BLaER1 treated with 17β-estradiol and CSF1 and Interleukin-3, amounts not matched to agents 10 nM and 100 nM (cell line): ENCODE results near the gene HOXA2.

Experiments used
- H3K27ac ChIP-seq, 11 experiments: shearing (Covaris generic); formaldehyde crosslinking; 2 replicates each; pipeline ENCODE4 v1.8.1; 2022
- H3K27me3 ChIP-seq, 11 experiments: shearing (Covaris generic); formaldehyde crosslinking; 2 replicates each; pipeline ENCODE4 v1.8.1; 2022
- H3K36me3 ChIP-seq, 11 experiments: shearing (Covaris generic); formaldehyde crosslinking; 2 replicates each; pipeline ENCODE4 v1.8.1; 2022
- H3K4me1 ChIP-seq, 10 experiments: shearing (Covaris generic); formaldehyde crosslinking; 2 replicates each; pipeline ENCODE4 v1.8.1; 2022
- H3K4me2 ChIP-seq, 11 experiments: shearing (Covaris generic); formaldehyde crosslinking; 2 replicates each; pipeline ENCODE4 v1.8.1; 2022
- H3K4me3 ChIP-seq, 10 experiments: shearing (Covaris generic); formaldehyde crosslinking; 2 replicates each; pipeline ENCODE4 v1.8.1; 2022
- H3K9ac ChIP-seq, 11 experiments: shearing (Covaris generic); formaldehyde crosslinking; 2 replicates each; pipeline ENCODE4 v1.8.1; 2022
- H3K9me3 ChIP-seq, 11 experiments: shearing (Covaris generic); formaldehyde crosslinking; replicated peaks in 1 of 11; 2 replicates each; pipeline ENCODE4 v1.8.1; 2022
- H4K20me1 ChIP-seq, 11 experiments: shearing (Covaris generic); formaldehyde crosslinking; 2 replicates each; pipeline ENCODE4 v1.8.1; 2022
- Cebpa-rat ChIP-seq, 11 experiments: shearing (Covaris generic); IDR thresholded peaks; 2 replicates each; pipeline ENCODE4 v1.8.1; 2022

The HOXA2 gene

DNA sequence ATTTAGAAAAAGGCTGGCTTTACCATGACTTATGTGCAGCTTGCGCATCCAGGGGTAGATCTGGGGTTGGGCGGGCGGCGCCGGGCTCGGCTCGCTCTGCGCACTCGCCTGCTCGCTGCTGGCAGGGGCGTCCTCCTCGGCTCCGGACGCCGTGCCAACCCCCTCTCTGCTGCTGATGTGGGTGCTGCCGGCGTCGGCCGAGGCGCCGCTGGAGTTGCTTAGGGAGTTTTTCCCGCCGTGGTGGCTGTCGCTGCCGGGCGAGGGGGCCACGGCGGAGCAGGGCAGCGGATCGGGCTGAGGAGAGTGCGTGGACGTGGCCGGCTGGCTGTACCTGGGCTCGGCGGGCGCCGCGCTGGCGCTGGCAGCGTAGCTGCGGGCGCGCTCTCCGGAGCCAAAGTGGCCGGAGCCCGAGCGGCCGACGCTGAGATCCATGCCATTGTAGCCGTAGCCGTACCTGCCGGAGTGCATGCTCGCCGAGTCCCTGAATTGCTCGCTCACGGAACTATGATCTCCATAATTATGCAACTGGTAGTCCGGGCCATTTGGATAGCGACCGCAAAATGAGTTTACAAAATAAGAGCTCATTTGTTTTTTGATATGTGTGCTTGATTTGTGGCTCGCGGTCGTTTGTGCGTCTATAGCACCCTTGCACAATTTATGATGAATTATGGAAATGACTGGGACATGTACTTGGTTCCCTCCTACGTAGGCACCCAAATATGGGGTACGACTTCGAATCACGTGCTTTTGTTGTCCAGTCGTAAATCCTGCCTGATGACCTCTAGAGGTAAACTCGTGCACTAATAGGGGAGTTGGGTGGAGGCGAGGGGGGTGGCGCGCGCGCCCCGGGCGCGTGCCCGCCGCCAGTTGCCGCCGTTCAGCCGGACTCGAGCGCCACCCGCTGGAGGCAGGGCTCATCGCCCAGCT lies 40.8 kb upstream of the HOXA2 start, which contains the start of gene HOXA5:
Gene HOXA5, minus strand, starts transcription at position 659 of the 927 bp plus-strand sequence. Its CDS starts 74 bp downstream, at position 585.
- Histone ChIP-seq H3K4me3 (peak within 1 kb of the TSS in 2 of 10 experiments; percentile 19 to 35; a peak in 3 of 20 replicates), H3K9me3 (peaks cover 66 to 81% (median 74%) of the 10 kb centered on the region in 11 experiments), H3K4me2 (no peak within 1 kb of the TSS), H3K27ac (no peak within 1 kb of the TSS), H3K27me3 (peaks cover 68 to 80% (median 72%) of the 10 kb centered on the region in 11 experiments), H3K36me3 (peaks cover 0 to 16% (median 0%) of the 10 kb centered on the region in 11 experiments; a peak in 3 of 22 replicates), H4K20me1 (no peaks in the 10 kb centered on the region), H3K9ac (no peak within 1 kb of the TSS), H3K4me1 (peaks cover 0 to under 1% (median 0%) of the 10 kb centered on the region in 10 experiments; a peak in 1 of 20 replicates)
- TF ChIP-seq Cebpa-rat (IDR thresholded peaks at IDR 0.05): no peak

DNA sequence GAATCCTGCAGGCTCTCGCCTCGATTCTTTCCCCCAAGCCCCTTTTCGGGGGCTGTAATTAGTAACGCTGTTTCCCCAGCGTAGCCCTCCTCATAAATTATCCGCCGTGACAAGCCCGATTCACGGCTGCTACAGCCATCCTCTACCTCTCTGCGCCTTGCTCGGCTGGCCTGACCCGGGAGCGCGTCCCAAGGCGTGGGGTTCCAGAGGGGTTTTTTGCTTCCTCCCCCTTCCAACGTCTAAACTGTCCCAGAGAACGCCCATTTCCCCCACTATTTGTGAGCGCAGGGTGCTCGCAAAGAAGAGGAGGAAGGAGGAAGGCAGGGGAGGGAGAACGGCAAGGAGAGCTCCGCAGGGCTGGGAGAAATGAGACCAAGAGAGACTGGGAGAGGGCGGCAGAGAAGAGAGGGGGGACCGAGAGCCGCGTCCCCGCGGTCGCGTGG lies 40.1 kb upstream of the HOXA2 start:
- peaks cover 0 to 5% (median 3%) of the 10 kb centered on the region in 10 experiments; a peak in 15 of 20 replicates for H3K4me1 ChIP-seq
- H3K4me2 ChIP-seq: no peak overlapping the region
- H3K27me3 ChIP-seq: peaks cover 61 to 80% (median 66%) of the 10 kb centered on the region in 11 experiments
- H3K9me3 ChIP-seq: peaks cover 61 to 75% (median 68%) of the 10 kb centered on the region in 11 experiments
- H3K9ac ChIP-seq: no peak overlapping the region
- H3K36me3 ChIP-seq: peaks cover 0 to 16% (median 0%) of the 10 kb centered on the region in 11 experiments; a peak in 3 of 22 replicates
- no peak overlapping the region for H3K27ac ChIP-seq
- H4K20me1 ChIP-seq: no peaks in the 10 kb centered on the region
- no peak for TF ChIP-seq Cebpa-rat (IDR thresholded peaks at IDR 0.05)
- no peak overlapping the region for H3K4me3 ChIP-seq

DNA sequence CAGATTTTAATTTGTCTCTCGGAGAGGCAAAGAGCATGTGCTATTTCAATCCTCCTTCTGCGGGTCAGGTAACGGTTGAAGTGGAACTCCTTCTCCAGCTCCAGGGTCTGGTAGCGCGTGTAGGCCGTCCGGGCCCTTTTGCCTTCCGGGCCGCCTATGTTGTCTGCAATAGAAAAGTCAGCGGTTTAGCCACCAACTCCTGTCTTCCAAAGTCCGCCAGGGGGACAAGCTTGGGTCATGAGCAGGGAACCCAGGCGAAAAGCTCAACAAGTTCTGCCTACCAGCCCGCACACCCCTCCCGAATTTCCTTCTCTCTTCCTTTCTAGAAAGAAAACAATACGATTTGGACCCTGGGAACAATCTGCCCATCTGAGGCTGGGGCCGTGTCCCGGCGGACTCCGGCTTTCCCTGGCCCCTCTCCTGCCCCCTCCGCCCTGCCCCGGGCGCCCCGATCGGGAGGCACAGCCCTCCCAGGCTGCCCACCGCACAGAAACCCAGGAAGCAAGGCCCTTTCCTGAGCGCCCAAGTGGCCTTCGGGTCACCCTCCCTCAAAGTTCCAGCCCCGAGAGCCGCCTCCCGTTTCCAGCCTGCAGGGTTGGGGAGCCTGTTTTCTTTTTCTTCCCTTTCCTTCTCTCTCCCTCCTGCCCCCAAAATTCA lies 39.6 kb upstream of the HOXA2 start:
- Histone ChIP-seq H3K4me3 (no peak overlapping the region), H3K9me3 (peaks cover 56 to 69% (median 62%) of the 10 kb centered on the region in 11 experiments), H3K9ac (no peak overlapping the region), H3K27me3 (peaks cover 57 to 80% (median 64%) of the 10 kb centered on the region in 11 experiments), H3K27ac (no peak overlapping the region), H4K20me1 (no peaks in the 10 kb centered on the region), H3K36me3 (peaks cover 0 to 16% (median 0%) of the 10 kb centered on the region in 11 experiments; a peak in 3 of 22 replicates), H3K4me2 (no peak overlapping the region), H3K4me1 (peaks cover 4 to 11% (median 8%) of the 10 kb centered on the region in 10 experiments; a peak in 19 of 20 replicates)
- TF ChIP-seq Cebpa-rat (IDR thresholded peaks at IDR 0.05): no peak

DNA sequence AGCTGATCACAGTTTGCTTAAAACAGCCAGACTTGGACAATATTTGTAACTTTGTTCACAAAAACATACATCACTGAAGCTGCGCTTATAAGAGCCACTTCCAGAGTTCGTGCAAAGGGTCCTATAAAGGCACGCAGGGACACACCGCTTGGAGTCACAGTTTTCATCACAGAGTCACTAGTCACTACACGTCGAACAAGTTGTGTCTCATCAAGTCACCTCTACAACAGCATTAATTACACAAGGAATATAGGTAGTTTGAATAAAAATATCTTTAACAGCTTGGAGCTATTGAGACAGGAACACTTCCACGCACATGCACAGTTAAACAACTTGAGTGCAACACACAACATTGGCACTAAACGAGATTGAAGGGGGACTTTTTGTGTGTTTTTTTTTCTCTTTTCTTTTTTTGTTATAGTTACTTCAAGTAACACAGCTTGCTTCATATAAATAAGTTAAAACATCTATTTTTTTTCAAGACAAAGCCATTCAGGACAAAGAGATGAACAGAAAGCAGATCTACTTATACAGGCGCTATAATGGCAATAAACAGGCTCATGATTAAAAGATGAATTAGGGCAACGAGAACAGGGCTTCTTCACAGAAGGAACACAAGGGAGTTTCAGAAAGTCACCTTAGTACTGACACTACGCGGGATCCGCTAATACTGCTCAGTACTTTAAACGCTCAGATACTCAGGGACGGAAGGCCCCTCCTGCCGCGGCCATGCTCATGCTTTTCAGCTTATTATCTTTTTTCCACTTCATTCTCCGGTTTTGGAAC lies 38.8 kb upstream of the HOXA2 start:
- no peaks in the 10 kb centered on the region for H4K20me1 ChIP-seq
- H3K36me3 ChIP-seq: peaks cover 0 to 16% (median 0%) of the 10 kb centered on the region in 11 experiments; a peak in 3 of 22 replicates
- peaks cover 49 to 80% (median 64%) of the 10 kb centered on the region in 11 experiments for H3K27me3 ChIP-seq
- H3K9ac ChIP-seq: no peak overlapping the region
- H3K4me1 ChIP-seq: peaks cover 8 to 16% (median 15%) of the 10 kb centered on the region in 10 experiments; a peak in 19 of 20 replicates
- no peak for TF ChIP-seq Cebpa-rat (IDR thresholded peaks at IDR 0.05)
- no peak overlapping the region for H3K4me2 ChIP-seq
- H3K9me3 ChIP-seq: peaks cover 49 to 64% (median 55%) of the 10 kb centered on the region in 11 experiments
- H3K27ac ChIP-seq: no peak overlapping the region
- no peak overlapping the region for H3K4me3 ChIP-seq

DNA sequence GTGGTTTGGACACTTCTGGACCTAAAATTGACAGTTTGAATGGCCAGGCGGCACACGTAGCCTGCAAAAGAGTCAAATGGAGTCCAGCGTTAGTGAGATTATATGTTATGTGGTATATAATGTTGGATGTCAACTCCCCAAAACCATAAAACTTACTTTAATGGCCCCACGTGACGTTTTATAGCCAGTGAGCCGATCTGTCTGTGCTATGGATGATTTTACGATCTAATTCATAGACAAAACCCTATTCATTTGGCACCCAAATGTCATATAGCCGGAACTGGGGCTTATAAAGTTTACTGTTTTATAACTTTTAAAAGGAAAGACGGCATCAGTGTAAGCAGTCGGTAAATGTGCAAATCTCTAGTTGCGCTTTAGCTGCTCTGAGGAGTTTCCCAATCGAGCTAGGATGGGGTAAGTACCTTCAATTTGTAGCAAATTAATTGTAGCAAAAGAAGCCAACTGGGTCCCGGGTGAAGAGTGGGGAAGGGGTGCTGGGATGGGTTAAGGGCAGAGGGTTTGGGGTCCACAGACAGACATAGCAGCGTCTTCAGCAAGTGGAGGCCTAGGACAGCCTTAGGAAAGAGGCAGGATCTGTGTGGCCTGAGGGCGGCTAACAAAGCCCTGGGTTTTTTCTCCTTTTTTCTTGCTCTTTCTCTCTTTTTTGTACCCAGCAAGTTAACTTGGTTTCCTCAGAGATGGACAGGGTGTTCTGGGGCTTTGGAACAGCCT lies 37.8 kb upstream of the HOXA2 start:
- Histone ChIP-seq H3K4me2 (no peak overlapping the region), H3K36me3 (peaks cover 0 to 9% (median 0%) of the 10 kb centered on the region in 11 experiments; a peak in 3 of 22 replicates), H3K9me3 (peaks cover 38 to 61% (median 44%) of the 10 kb centered on the region in 11 experiments), H3K27me3 (peaks cover 39 to 76% (median 58%) of the 10 kb centered on the region in 11 experiments), H3K4me1 (peaks cover 16 to 27% (median 24%) of the 10 kb centered on the region in 10 experiments), H3K9ac (no peak overlapping the region), H4K20me1 (no peaks in the 10 kb centered on the region), H3K27ac (no peak overlapping the region), H3K4me3 (no peak overlapping the region)
- no peak for TF ChIP-seq Cebpa-rat (IDR thresholded peaks at IDR 0.05)

DNA sequence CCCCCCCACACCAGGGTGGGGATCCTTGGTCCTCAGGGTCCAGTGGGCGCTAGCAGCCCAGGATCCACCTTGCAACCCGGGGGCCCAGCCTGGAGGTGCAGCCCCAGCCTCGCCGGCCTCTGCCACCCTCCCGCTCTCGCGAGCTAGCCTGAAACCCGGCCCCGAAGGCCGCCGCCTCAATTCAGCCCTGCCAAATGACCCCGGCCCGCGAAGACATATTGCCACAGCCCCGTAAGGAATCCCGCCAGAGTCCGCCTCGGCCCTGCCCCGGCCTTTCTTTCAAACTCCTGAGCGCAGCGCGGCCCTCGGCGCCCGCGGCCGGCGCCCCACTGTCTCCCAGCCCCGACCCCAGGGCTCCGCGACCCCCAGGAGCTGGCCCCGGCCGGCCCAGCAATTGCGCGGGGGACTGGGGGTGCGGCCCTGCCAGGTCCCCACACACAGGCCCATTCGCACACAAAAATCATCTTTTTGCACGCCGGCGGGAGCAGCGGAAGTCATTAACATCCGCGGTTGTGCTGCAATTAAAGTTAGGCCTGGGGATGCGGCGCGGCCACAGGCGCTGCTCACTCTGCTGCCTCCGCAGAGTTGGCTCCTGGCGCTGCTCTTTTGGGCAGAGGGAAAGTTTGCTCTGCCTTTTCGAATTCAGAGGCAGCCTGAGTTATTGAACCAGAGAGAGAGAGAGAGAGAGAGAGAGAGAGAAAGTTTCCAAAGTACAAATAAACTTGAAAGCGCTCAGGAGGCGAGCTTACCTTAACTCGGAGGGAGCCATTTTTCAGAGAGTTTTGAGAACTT lies 37.0 kb upstream of the HOXA2 start:
- peaks cover 0 to 7% (median 0%) of the 10 kb centered on the region in 11 experiments; a peak in 2 of 22 replicates for H3K36me3 ChIP-seq
- peaks cover 31 to 55% (median 37%) of the 10 kb centered on the region in 11 experiments for H3K9me3 ChIP-seq
- peaks cover 31 to 68% (median 50%) of the 10 kb centered on the region in 11 experiments for H3K27me3 ChIP-seq
- H3K9ac ChIP-seq: no peak overlapping the region
- H4K20me1 ChIP-seq: no peaks in the 10 kb centered on the region
- no peak for TF ChIP-seq Cebpa-rat (IDR thresholded peaks at IDR 0.05)
- H3K4me2 ChIP-seq: no peak overlapping the region
- H3K4me1 ChIP-seq: peaks cover 23 to 34% (median 31%) of the 10 kb centered on the region in 10 experiments
- H3K27ac ChIP-seq: no peak overlapping the region
- no peak overlapping the region for H3K4me3 ChIP-seq

DNA sequence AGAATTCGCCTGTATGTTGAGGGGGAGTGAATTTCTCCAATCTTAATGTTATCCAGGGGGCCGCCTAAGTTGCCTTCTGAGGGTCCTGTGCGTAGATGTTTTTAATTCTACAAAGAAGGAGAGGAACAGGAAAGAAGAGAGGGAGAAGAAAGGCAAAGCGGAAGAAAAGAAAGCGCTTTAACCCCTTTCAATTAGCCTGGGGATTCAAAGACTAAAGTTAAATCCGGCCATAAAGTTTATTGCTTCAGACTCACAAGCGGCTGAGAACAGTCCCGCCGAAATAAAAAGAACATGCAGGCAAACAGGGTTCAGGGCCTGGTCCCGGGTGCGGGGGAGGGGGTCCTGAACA lies 36.5 kb upstream of the HOXA2 start:
- H3K27me3 ChIP-seq: peaks cover 26 to 63% (median 44%) of the 10 kb centered on the region in 11 experiments
- H3K9me3 ChIP-seq: peaks cover 25 to 50% (median 31%) of the 10 kb centered on the region in 11 experiments
- H3K36me3 ChIP-seq: peaks cover 0 to 4% (median 0%) of the 10 kb centered on the region in 11 experiments; a peak in 1 of 22 replicates
- H3K4me1 ChIP-seq: peaks cover 23 to 40% (median 32%) of the 10 kb centered on the region in 10 experiments
- no peaks in the 10 kb centered on the region for H4K20me1 ChIP-seq
- no peak overlapping the region for H3K9ac ChIP-seq
- H3K4me3 ChIP-seq: no peak overlapping the region
- no peak overlapping the region for H3K4me2 ChIP-seq
- H3K27ac ChIP-seq: no peak overlapping the region
- TF ChIP-seq Cebpa-rat (IDR thresholded peaks at IDR 0.05): no peak
